Panc1 (cell line): ENCODE measurements around the gene REV3L.

Source experiments
- CTCF ChIP-seq: fragments of 450-650 bp; IDR thresholded peaks from 2 replicates; pipeline ENCODE4 v1.5.1; 2017; ENCODE audit warnings: mild to moderate bottlenecking
- REST ChIP-seq, 2 experiments: IDR thresholded peaks; 2 replicates each; pipeline ENCODE4 v1.6.1; 2011 to 2012; ENCODE audit warnings: low read depth in 2 of 2, control low read depth in 1 of 2, low read length in 1 of 2, mild to moderate bottlenecking in 1 of 2, moderate library complexity in 1 of 2; ENCODE audit not compliant: insufficient read depth in 1 of 2

GRCh38 chr6:111258615-111259088, 224.4 kb downstream of the REV3L start:
- TF ChIP-seq CTCF (no peak), REST (IDR thresholded peaks at IDR 0.05; ENCODE audit: insufficient read depth in 1 of 2, low read depth in 2 of 2, low read length in 1 of 2) (no peak)
